H1 (cell line): ENCODE data around the gene TRIM29. TPM values are rescaled to one million over a fixed set of nuclear protein-coding genes. Genes with fewer than 3 reads are reported as not detected.

Source experiments
- CTCF ChIA-PET: fragments of 300-600 bp; sonication (Branson Sonifier 250); formaldehyde crosslinking; loops from one replicate; lab custom pipeline; 2021; ENCODE audit not compliant: partially characterized antibody; lab: Charles Lee
- POLR2A ChIA-PET: fragments of 300-600 bp; sonication (Branson Sonifier 250); formaldehyde crosslinking; loops from one replicate; lab custom pipeline; 2021; ENCODE audit warnings: inconsistent platforms; ENCODE audit not compliant: partially characterized antibody; lab: Charles Lee
- DNase-seq, 2 experiments: peaks; one replicate each; pipeline versions ENCODE4 v3.0.0 to v3.0.0-alpha.2; 2010 to 2022; ENCODE audit warnings: low spot score in 2 of 2, low read depth in 1 of 2, mixed read lengths in 1 of 2
- FAIRE-seq: peaks from 2 replicates; lab custom pipeline; 2011; peaks lifted over from hg19 to GRCh38; lab: Jason Lieb, UNC
- H2AFZ ChIP-seq: 2 replicates; pipeline ENCODE4 v1.8.1; 2012; ENCODE audit warnings: low read length, inconsistent platforms
- H2AK5ac ChIP-seq: 2 replicates; pipeline ENCODE4 v1.6.1; 2013; ENCODE audit warnings: low read depth, low read length
- H2BK120ac ChIP-seq: replicated peaks from 2 replicates; pipeline ENCODE3; 2013; ENCODE audit warnings: low read depth, low read length, inconsistent platforms
- H2BK12ac ChIP-seq: 2 replicates; pipeline ENCODE4 v1.6.1; 2013; ENCODE audit warnings: low read depth, low read length
- H2BK15ac ChIP-seq: 2 replicates; pipeline ENCODE4 v1.6.1; 2013; ENCODE audit warnings: low read length
- H2BK20ac ChIP-seq: 2 replicates; pipeline ENCODE4 v1.6.1; 2013; ENCODE audit warnings: low read length
- H2BK5ac ChIP-seq: 2 replicates; pipeline ENCODE4 v1.6.1; 2013; ENCODE audit warnings: low read depth, low read length
- H3K14ac ChIP-seq: 2 replicates; pipeline ENCODE4 v1.6.1; 2013; ENCODE audit warnings: inconsistent platforms; ENCODE audit not compliant: insufficient read length
- H3K18ac ChIP-seq: 2 replicates; pipeline ENCODE4 v1.6.1; 2013; ENCODE audit warnings: low read length; ENCODE audit errors: extremely low read depth
- H3K23ac ChIP-seq: 2 replicates; pipeline ENCODE4 v1.6.1; 2013; ENCODE audit warnings: inconsistent platforms; ENCODE audit not compliant: insufficient read length
- H3K23me2 ChIP-seq: 2 replicates; pipeline ENCODE4 v1.6.1; 2013; ENCODE audit warnings: low read depth, low read length
- H3K27ac ChIP-seq: 2 replicates; pipeline ENCODE4 v1.6.1; 2011; ENCODE audit warnings: low read depth, low read length, inconsistent platforms
- H3K27me3 ChIP-seq, 4 experiments: replicated peaks in 1 of 4; 1 replicate in 1 of 4; 2 replicates in 3 of 4; pipeline versions ENCODE4 v1.6.1 to v1.8.1; 2011 to 2013; ENCODE audit warnings: low read length in 3 of 4, mild to moderate bottlenecking in 3 of 4, inconsistent platforms in 2 of 4, mixed read lengths in 2 of 4, moderate library complexity in 1 of 4; ENCODE audit not compliant: control insufficient read depth in 3 of 4, insufficient read depth in 3 of 4; ENCODE audit errors: extremely low read depth in 1 of 4
- H3K36me3 ChIP-seq, 4 experiments: 2 replicates each; pipeline versions ENCODE4 v1.6.1 to v1.8.1; 2011 to 2013; ENCODE audit warnings: mild to moderate bottlenecking in 4 of 4, low read length in 3 of 4, moderate library complexity in 2 of 4, control low read depth in 1 of 4, inconsistent platforms in 1 of 4; ENCODE audit not compliant: insufficient read depth in 4 of 4, control insufficient read depth in 2 of 4
- H3K4ac ChIP-seq: replicated peaks from 2 replicates; pipeline ENCODE3; 2013; ENCODE audit warnings: low read length, low read depth, mixed read lengths, inconsistent platforms; ENCODE audit not compliant: insufficient read length
- H3K4me1 ChIP-seq, 4 experiments: replicated peaks in 1 of 4; 1 replicate in 1 of 4; 2 replicates in 3 of 4; pipeline versions ENCODE4 v1.6.1 to v1.8.1; 2011 to 2013; ENCODE audit warnings: low read length in 3 of 4, inconsistent platforms in 2 of 4, mixed read lengths in 1 of 4; ENCODE audit not compliant: insufficient read depth in 4 of 4, control insufficient read depth in 3 of 4
- H3K4me2 ChIP-seq, 2 experiments: 2 replicates each; pipeline versions ENCODE4 v1.6.1 to v1.8.1; 2011 to 2013; ENCODE audit warnings: low read depth in 2 of 2, low read length in 2 of 2, control low read depth in 1 of 2, inconsistent platforms in 1 of 2, mild to moderate bottlenecking in 1 of 2; ENCODE audit not compliant: insufficient read depth in 1 of 2
- H3K4me3 ChIP-seq, 4 experiments: fragments of 200-600, 300-600 bp in 1 of 4; sonication (generic), shearing (Covaris generic), sonication (Bioruptor Twin) in 1 of 4; 2 replicates each; pipeline versions ENCODE4 v1.5.1 to v1.8.1; 2011 to 2016; ENCODE audit warnings: low read length in 4 of 4, low read depth in 3 of 4, control low read depth in 2 of 4, inconsistent platforms in 2 of 4, mild to moderate bottlenecking in 2 of 4, mixed read lengths in 1 of 4, moderate library complexity in 1 of 4; ENCODE audit not compliant: insufficient read depth in 2 of 4; ENCODE audit errors: extremely low read depth in 1 of 4
- H3K56ac ChIP-seq: replicated peaks from 2 replicates; pipeline ENCODE3; 2013; ENCODE audit warnings: low read depth, mild to moderate bottlenecking, mixed read lengths, low read length, inconsistent platforms; ENCODE audit not compliant: insufficient read length
- H3K79me1 ChIP-seq: 2 replicates; pipeline ENCODE4 v1.6.1; 2013; ENCODE audit warnings: low read depth, low read length, control low read depth
- H3K79me2 ChIP-seq, 2 experiments: 2 replicates each; pipeline versions ENCODE4 v1.6.1 to v1.8.1; 2012 to 2013; ENCODE audit warnings: low read length in 2 of 2, mild to moderate bottlenecking in 2 of 2, inconsistent platforms in 1 of 2; ENCODE audit not compliant: insufficient read depth in 2 of 2, control insufficient read depth in 1 of 2
- H3K9ac ChIP-seq, 4 experiments: replicated peaks in 1 of 4; 1 replicate in 1 of 4; 2 replicates in 3 of 4; pipeline versions ENCODE4 v1.6.1 to v1.8.1; 2011 to 2013; ENCODE audit warnings: low read depth in 3 of 4, low read length in 3 of 4, control low read depth in 2 of 4, mild to moderate bottlenecking in 2 of 4, moderate library complexity in 2 of 4, inconsistent platforms in 1 of 4; ENCODE audit errors: extremely low read depth in 1 of 4
- H3K9me3 ChIP-seq, 2 experiments: 2 replicates each; pipeline versions ENCODE4 v1.6.1 to v1.8.1; 2012 to 2013; ENCODE audit warnings: mild to moderate bottlenecking in 2 of 2, moderate library complexity in 2 of 2, control low read depth in 1 of 2, inconsistent platforms in 1 of 2, low read depth in 1 of 2, low read length in 1 of 2, mixed read lengths in 1 of 2; ENCODE audit not compliant: insufficient read depth in 2 of 2
- H4K20me1 ChIP-seq, 2 experiments: replicated peaks in 1 of 2; 2 replicates each; pipeline versions ENCODE3 to v1.8.1; 2011 to 2013; ENCODE audit warnings: inconsistent platforms in 2 of 2, low read length in 2 of 2, mild to moderate bottlenecking in 1 of 2; ENCODE audit not compliant: insufficient read depth in 2 of 2, control insufficient read depth in 1 of 2
- H4K5ac ChIP-seq: 2 replicates; pipeline ENCODE4 v1.6.1; 2013; ENCODE audit warnings: low read length, low read depth, mixed read lengths, inconsistent platforms; ENCODE audit not compliant: insufficient read length
- H4K8ac ChIP-seq: 2 replicates; pipeline ENCODE4 v1.8.0; 2013; ENCODE audit warnings: mild to moderate bottlenecking, moderate library complexity, low read length, inconsistent platforms; ENCODE audit not compliant: insufficient read depth; ENCODE audit errors: extremely low read depth
- H4K91ac ChIP-seq: replicated peaks from 2 replicates; pipeline ENCODE3; 2013; ENCODE audit warnings: low read length, mixed read lengths, inconsistent platforms; ENCODE audit not compliant: insufficient read length
- EZH2 ChIP-seq: fragments of 200-600 bp; sonication (generic); IDR thresholded peaks from 2 replicates; pipeline ENCODE4 v1.7.1; 2012; ENCODE audit warnings: low read depth, mild to moderate bottlenecking, moderate library complexity, low read length, inconsistent platforms; ENCODE audit not compliant: severe bottlenecking
- SIX5 ChIP-seq: IDR thresholded peaks from 2 replicates; pipeline ENCODE4 v1.6.1; 2011; ENCODE audit warnings: mild to moderate bottlenecking, low read depth, low read length
- SRF ChIP-seq: IDR thresholded peaks from 2 replicates; pipeline ENCODE4 v1.6.1; 2011; ENCODE audit warnings: mild to moderate bottlenecking, low read depth, low read length, moderate library complexity
- WGBS, 2 experiments: shearing (Covaris generic) in 1 of 2; methylation state at CpG; one replicate each; pipeline versions ENCODE4 v1.1.6 to v1.1.7; 2013 to 2015; ENCODE audit warnings: low lambda C conversion rate in 2 of 2, mixed read lengths in 2 of 2, inconsistent platforms in 1 of 2, low coverage in 1 of 2, missing lambda C conversion rate in 1 of 2; ENCODE audit not compliant: insufficient replicate concordance in 2 of 2, insufficient coverage in 1 of 2, insufficient read length in 1 of 2; ENCODE audit errors: extremely low coverage in 1 of 2, missing lambda C conversion rate in 1 of 2; 5-methylcytosine and 5-hydroxymethylcytosine counted together
- polyA plus RNA-seq, 7 experiments: library from polyadenylated mRNA; depleted of rRNA in 3 of 7; stranded (reverse) in 5 of 7; unstranded in 2 of 7; fragments of >200 nt in 5 of 7; fragments of 200-250 nt in 2 of 7; gene quantifications; 1 replicate in 5 of 7; 2 replicates in 1 of 7; 4 replicates in 1 of 7; pipeline versions ENCODE4 v1.2.1 to v1.2.3, GENCODE V29; 2011 to 2013; ENCODE audit warnings: missing spikeins in 2 of 7, mixed read lengths in 2 of 7
- total RNA-seq: library from RNA; stranded (reverse); fragmentation: NEBNext Ultra II Directional; extraction: Animal tissue kit (Norgen Biotek cat#: 25700); gene quantifications from 2 replicates; pipeline ENCODE4 v1.2.1, GENCODE V29; 2021
- TF ChIP-seq, protein P1 (sequence below): IDR thresholded peaks from 2 replicates; pipeline ENCODE4 v1.6.1; 2012; ENCODE audit warnings: inconsistent platforms

The TRIM29 gene
- total and polyA plus RNA-seq, 2 of the 8 experiments (the other 6 are each of a cell fraction or from before 2014, with no cell fraction given), result 0.17 to 0.43 TPM

DNA sequence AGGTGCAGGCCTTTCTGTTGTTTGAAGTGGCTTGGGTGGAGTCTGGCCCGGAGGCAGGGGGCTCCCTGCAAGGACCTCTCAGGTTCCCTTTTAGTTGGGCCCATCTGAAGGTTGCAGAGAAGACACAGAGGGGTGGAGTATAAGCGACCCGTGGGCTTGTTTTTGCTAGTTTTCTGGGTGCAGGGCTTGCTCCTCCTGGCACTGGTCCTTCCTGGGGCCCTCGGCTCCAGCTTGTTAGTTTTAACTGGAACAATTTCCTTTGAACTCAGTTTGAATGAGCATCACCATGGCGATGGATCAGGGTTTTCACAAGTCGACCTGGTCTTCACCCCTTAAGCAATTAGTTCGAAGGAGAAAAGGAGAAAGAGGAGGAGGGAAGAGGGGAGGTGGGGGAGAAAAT, 44.5 kb upstream of the TRIM29 start:
- no peak overlapping the region for H4K8ac ChIP-seq
- no peak overlapping the region for H2BK15ac ChIP-seq
- H3K36me3 ChIP-seq, result no peaks in the 10 kb centered on the region
- H3K9ac ChIP-seq, result no peak overlapping the region
- H3K23ac ChIP-seq, result no peak overlapping the region
- H2BK120ac ChIP-seq, result no peak overlapping the region
- TF ChIP-seq, protein P1, sequence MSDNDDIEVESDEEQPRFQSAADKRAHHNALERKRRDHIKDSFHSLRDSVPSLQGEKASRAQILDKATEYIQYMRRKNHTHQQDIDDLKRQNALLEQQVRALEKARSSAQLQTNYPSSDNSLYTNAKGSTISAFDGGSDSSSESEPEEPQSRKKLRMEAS, result no peak
- no peak for TF ChIP-seq SRF
- no peak for TF ChIP-seq EZH2
- no peak for TF ChIP-seq SIX5
- DNase-seq, result peak in 1 of 2 experiments; percentile 33
- H3K23me2 ChIP-seq, result no peaks in the 10 kb centered on the region; the same call in 1 of the 2 replicates
- H3K9me3 ChIP-seq, result no peaks in the 10 kb centered on the region
- H4K91ac ChIP-seq, result no peak overlapping the region
- POLR2A ChIA-PET, result no interaction called here
- H3K27me3 ChIP-seq, result peaks cover 0 to 27% (median 20%) of the 10 kb centered on the region in 4 experiments; a peak in 4 of 7 replicates
- H2BK20ac ChIP-seq, result no peak overlapping the region
- no peak overlapping the region for H3K18ac ChIP-seq
- H3K4me1 ChIP-seq, result peaks cover under 1 to 11% (median 4%) of the 10 kb centered on the region in 4 experiments; a peak in 4 of 7 replicates
- H4K20me1 ChIP-seq, result no peaks in the 10 kb centered on the region
- H3K79me2 ChIP-seq, result no peaks in the 10 kb centered on the region
- H3K4me3 ChIP-seq, result no peak overlapping the region
- no peak overlapping the region for H2AFZ ChIP-seq
- no peak overlapping the region for H2BK12ac ChIP-seq
- H3K79me1 ChIP-seq, result no peaks in the 10 kb centered on the region
- no peak overlapping the region for H3K27ac ChIP-seq
- H3K14ac ChIP-seq, result no peak overlapping the region
- H4K5ac ChIP-seq, result no peak overlapping the region
- no peak overlapping the region for H3K4ac ChIP-seq
- no peak overlapping the region for H3K4me2 ChIP-seq
- H2AK5ac ChIP-seq, result no peak overlapping the region
- FAIRE-seq, result no peak
- H3K56ac ChIP-seq, result no peak overlapping the region
- WGBS, 2 experiments, result 77% methylated on average over 6 of the region's 7 CpGs; no CpG with 5 or more reads in 1 of the 2 experiments
- H2BK5ac ChIP-seq, result no peak overlapping the region
- CTCF ChIA-PET, result interaction anchor here (1.1 to 7.8 kb wide), 9 partner anchors 10 to 127 kb away, joined by 3 to 198 read pairs (median 7); partner anchors contain the start of gene OAF
